SK-N-SH (cell line): ENCODE data around the gene SORCS3. TPM values are rescaled to one million over a fixed set of nuclear protein-coding genes. Genes with fewer than 3 reads are reported as not detected.

Experiments used
- CTCF ChIA-PET: fragments of 300-600, 350-600 bp; formaldehyde crosslinking; extraction: SDS; loops from one replicate; lab custom pipeline; 2021; lab: Yijun Ruan, JAX
- POLR2A ChIA-PET: fragments of 350-600 bp; sonication (Branson Sonifier 250); formaldehyde crosslinking; extraction: SDS; loops from one replicate; lab custom pipeline; 2020; ENCODE audit warnings: antibody characterized with exemption, inconsistent platforms; lab: Yijun Ruan, JAX
- DNase-seq: peaks from one replicate; pipeline ENCODE4 v3.0.0; 2012
- H2AFZ ChIP-seq: fragments of 200-600 bp; sonication (generic); 2 replicates; pipeline ENCODE4 v1.8.1; 2016; ENCODE audit warnings: antibody characterized with exemption, mild to moderate bottlenecking, low read depth
- H3F3A ChIP-seq: fragments of 200-600 bp; sonication (generic); replicated peaks from 2 replicates; pipeline ENCODE3; 2016; ENCODE audit warnings: antibody characterized with exemption, mild to moderate bottlenecking; ENCODE audit not compliant: insufficient read depth
- H3K27ac ChIP-seq, 2 experiments: fragments of 200-500 bp in 1 of 2; fragments of 200-600 bp in 1 of 2; sonication (Bioruptor generic) in 1 of 2; sonication (generic), shearing (Covaris generic) in 1 of 2; 2 replicates each; pipeline versions ENCODE4 v1.5.1 to v1.6.1; 2014 to 2016; ENCODE audit warnings: low read depth in 2 of 2, inconsistent platforms in 1 of 2, low read length in 1 of 2, mild to moderate bottlenecking in 1 of 2, mixed read lengths in 1 of 2
- H3K27me3 ChIP-seq: fragments of 200-600 bp; sonication (generic), shearing (Covaris generic); 2 replicates; pipeline ENCODE4 v1.6.1; 2016; ENCODE audit warnings: mixed run types; ENCODE audit not compliant: insufficient read depth
- H3K36me3 ChIP-seq, 2 experiments: fragments of 200-500 bp in 1 of 2; fragments of 200-600 bp in 1 of 2; sonication (Bioruptor generic) in 1 of 2; sonication (generic) in 1 of 2; replicated peaks in 1 of 2; 2 replicates each; pipeline versions ENCODE3 to v1.5.1; 2014 to 2016; ENCODE audit warnings: low read length in 1 of 2, mild to moderate bottlenecking in 1 of 2; ENCODE audit not compliant: insufficient read depth in 2 of 2, control insufficient read depth in 1 of 2
- H3K4me1 ChIP-seq, 2 experiments: fragments of 200-500 bp in 1 of 2; fragments of 200-600 bp in 1 of 2; sonication (Bioruptor generic) in 1 of 2; sonication (generic), shearing (Covaris generic) in 1 of 2; 2 replicates each; pipeline versions ENCODE4 v1.5.1 to v1.6.1; 2014 to 2016; ENCODE audit warnings: low read depth in 1 of 2, low read length in 1 of 2, mixed run types in 1 of 2; ENCODE audit not compliant: insufficient read depth in 2 of 2, control insufficient read depth in 1 of 2
- H3K4me2 ChIP-seq: fragments of 200-600 bp; sonication (generic), shearing (Covaris generic); 2 replicates; pipeline ENCODE4 v1.6.1; 2017; ENCODE audit warnings: mixed run types
- H3K4me3 ChIP-seq, 2 experiments: fragments of 200-500 bp in 1 of 2; fragments of 200-600 bp in 1 of 2; sonication (Bioruptor generic) in 1 of 2; sonication (generic), shearing (Covaris generic) in 1 of 2; 2 replicates each; pipeline versions ENCODE4 v1.5.1 to v1.8.1; 2014 to 2016; ENCODE audit warnings: low read depth in 2 of 2, inconsistent platforms in 1 of 2, low read length in 1 of 2, mild to moderate bottlenecking in 1 of 2, mixed read lengths in 1 of 2, moderate library complexity in 1 of 2
- H3K79me2 ChIP-seq: fragments of 200-600 bp; sonication (generic); 2 replicates; pipeline ENCODE4 v1.8.1; 2017; ENCODE audit warnings: mild to moderate bottlenecking; ENCODE audit not compliant: insufficient read depth
- H3K9ac ChIP-seq: fragments of 200-600 bp; sonication (generic); 2 replicates; pipeline ENCODE4 v1.6.1; 2017; ENCODE audit warnings: mixed run types
- H3K9me2 ChIP-seq: fragments of 200-600 bp; sonication (generic); 2 replicates; pipeline ENCODE4 v1.6.1; 2017; ENCODE audit warnings: mixed run types
- H3K9me3 ChIP-seq: fragments of 200-600 bp; sonication (generic); 2 replicates; pipeline ENCODE4 v1.6.1; 2017; ENCODE audit warnings: mixed run types, mild to moderate bottlenecking, moderate library complexity
- H4K20me1 ChIP-seq: fragments of 200-600 bp; sonication (generic); 2 replicates; pipeline ENCODE4 v1.6.1; 2017; ENCODE audit warnings: mild to moderate bottlenecking, mixed run types; ENCODE audit not compliant: insufficient read depth
- EP300 ChIP-seq, 2 experiments: IDR thresholded peaks; 2 replicates each; pipeline versions ENCODE4 v1.4.0 to v1.6.1; 2012; ENCODE audit warnings: borderline replicate concordance in 1 of 2, low read depth in 1 of 2, low read length in 1 of 2
- GATA2 ChIP-seq: sonication (generic); formaldehyde crosslinking; IDR thresholded peaks from 2 replicates; pipeline ENCODE4 v1.5.0; 2020; ENCODE audit warnings: mild to moderate bottlenecking, missing genetic modification reagents
- NRF1 ChIP-seq: IDR thresholded peaks from 2 replicates; pipeline ENCODE4 v1.6.1; 2012; ENCODE audit warnings: low read depth, mild to moderate bottlenecking, low read length
- POLR2AphosphoS5 ChIP-seq: IDR thresholded peaks from 2 replicates; pipeline ENCODE4 v1.6.1; 2012; ENCODE audit warnings: low read depth, low read length
- RCOR1 ChIP-seq: fragments of 150-350 bp; IDR thresholded peaks from 2 replicates; pipeline ENCODE4 v1.6.1; 2017; ENCODE audit warnings: antibody characterized with exemption, low read length
- RFX5 ChIP-seq: IDR thresholded peaks from 2 replicates; pipeline ENCODE4 v1.6.1; 2012; ENCODE audit warnings: mild to moderate bottlenecking, improper control_type of control experiment, low read length
- TAF1 ChIP-seq: IDR thresholded peaks from 2 replicates; pipeline ENCODE4 v1.6.1; 2012; ENCODE audit warnings: low read depth, mild to moderate bottlenecking, low read length, moderate library complexity, borderline replicate concordance
- WGBS: methylation state at CpG from one replicate; pipeline ENCODE4 v1.1.6; 2017; ENCODE audit warnings: low lambda C conversion rate; 5-methylcytosine and 5-hydroxymethylcytosine counted together
- polyA plus RNA-seq, 3 experiments: library from polyadenylated mRNA; depleted of rRNA; stranded (reverse); fragments of >200 nt; gene quantifications; 2 replicates each; pipeline ENCODE4 v1.2.3, GENCODE V29; 2012
- TF ChIP-seq, protein P1 (sequence below): IDR thresholded peaks from 2 replicates; pipeline ENCODE4; 2012

Gene SORCS3
- polyA plus RNA-seq, 1 of the 3 experiments (the other 2 are of a cell fraction), result not detected

- ChIA-PET CTCF (interaction anchor here (0.6 kb wide), 1 partner anchor 218 kb away, joined by 4 read pairs; no protein-coding TSS in a partner anchor), POLR2A (no interaction called here)
- 0% methylated on average over 4 of the region's 4 CpGs for WGBS
- Histone ChIP-seq H3K79me2 (no peaks in the 10 kb centered on the region), H3K9me3 (no peaks in the 10 kb centered on the region), H3K4me1 (peaks cover 0 to 10% of the 10 kb centered on the region in 2 experiments; a peak in 2 of 4 replicates), H3K4me3 (no peak overlapping the region), H2AFZ (no peak overlapping the region), H3K27me3 (no peaks in the 10 kb centered on the region), H3F3A (no peaks in the 10 kb centered on the region), H3K27ac (no peak overlapping the region; a peak in 1 of 4 replicates), H3K4me2 (no peak overlapping the region), H3K36me3 (no peaks in the 10 kb centered on the region)
- TF ChIP-seq GATA2 (peak; percentile 58), POLR2AphosphoS5 (no peak), RCOR1 (peak; percentile 70; the same call in 1 of the 2 replicates)
- TF ChIP-seq, all 33 proteins: peak for 2
- Histone ChIP-seq H3K9ac (no peak overlapping the region), H4K20me1 (no peaks in the 10 kb centered on the region), H3K9me2 (no peaks in the 10 kb centered on the region)
- DNase-seq, result peak; percentile 16
Measured at GRCh38 chr10:105291571-105291970, 650.5 kb downstream of the SORCS3 start.

DNA sequence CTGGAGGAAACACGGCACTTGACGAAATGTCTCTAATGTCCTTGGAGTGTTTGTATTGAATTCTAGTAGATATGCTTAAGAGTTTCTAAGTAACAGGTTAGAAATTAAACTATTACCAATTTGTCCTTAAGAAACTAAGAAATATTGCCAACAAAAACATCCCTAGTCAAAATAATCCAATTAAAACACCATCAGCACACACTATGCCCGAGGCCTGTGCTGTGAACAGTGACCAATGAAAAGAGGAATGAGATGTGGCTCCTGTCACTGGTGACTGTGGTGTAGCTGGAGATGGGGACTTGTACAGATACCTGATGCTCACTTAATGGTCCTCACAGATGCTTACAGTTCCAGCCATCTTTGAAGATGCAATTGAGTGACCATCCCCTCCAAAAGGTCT lies 651.1 kb downstream of the SORCS3 start:
- H3K4me2 ChIP-seq, result no peak overlapping the region
- TF ChIP-seq NRF1 (no peak), TAF1 (no peak), POLR2AphosphoS5 (no peak), RFX5 (no peak), EP300 (IDR thresholded peaks at IDR 0.05; ENCODE audit: borderline replicate concordance in 1 of 2, low read depth in 1 of 2, low read length in 1 of 2) (peak in 1 of 2 experiments; percentile 67; a peak in 2 of 4 replicates), RCOR1 (peak; percentile 31; the same call in 1 of the 2 replicates), GATA2 (0 out of 2 replicates have a peak, but pooled peaks have one; percentile 29)
- TF ChIP-seq, protein P1, sequence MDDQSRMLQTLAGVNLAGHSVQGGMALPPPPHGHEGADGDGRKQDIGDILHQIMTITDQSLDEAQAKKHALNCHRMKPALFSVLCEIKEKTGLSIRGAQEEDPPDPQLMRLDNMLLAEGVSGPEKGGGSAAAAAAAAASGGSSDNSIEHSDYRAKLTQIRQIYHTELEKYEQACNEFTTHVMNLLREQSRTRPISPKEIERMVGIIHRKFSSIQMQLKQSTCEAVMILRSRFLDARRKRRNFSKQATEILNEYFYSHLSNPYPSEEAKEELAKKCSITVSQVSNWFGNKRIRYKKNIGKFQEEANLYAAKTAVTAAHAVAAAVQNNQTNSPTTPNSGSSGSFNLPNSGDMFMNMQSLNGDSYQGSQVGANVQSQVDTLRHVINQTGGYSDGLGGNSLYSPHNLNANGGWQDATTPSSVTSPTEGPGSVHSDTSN, result no peak
- H3K9me3 ChIP-seq, result no peaks in the 10 kb centered on the region
- no peaks in the 10 kb centered on the region for H3K27me3 ChIP-seq
- H3K4me1 ChIP-seq, result peaks cover 0 to 10% of the 10 kb centered on the region in 2 experiments; a peak in 2 of 4 replicates
- no peak overlapping the region for H2AFZ ChIP-seq
- no peaks in the 10 kb centered on the region for H3K36me3 ChIP-seq
- ChIA-PET CTCF (interaction anchor here (0.6 to 1.4 kb wide), 2 partner anchors 12 to 217 kb away, joined by 3 to 4 read pairs; no protein-coding TSS in a partner anchor), POLR2A (no interaction called here)
- H3K79me2 ChIP-seq, result no peaks in the 10 kb centered on the region
- 17% methylated on average over 3 of the region's 3 CpGs for WGBS
- no peaks in the 10 kb centered on the region for H3K9me2 ChIP-seq
- H3F3A ChIP-seq, result no peaks in the 10 kb centered on the region
- H4K20me1 ChIP-seq, result no peaks in the 10 kb centered on the region
- H3K27ac ChIP-seq, result no peak overlapping the region; a peak in 1 of 4 replicates
- DNase-seq, result peak; percentile 50
- H3K9ac ChIP-seq, result no peak overlapping the region
- H3K4me3 ChIP-seq, result no peak overlapping the region
